H1 (cell line): Measurements from ENCODE around the gene UQCRFS1. TPM values are rescaled to one million over a fixed set of nuclear protein-coding genes. Genes with fewer than 3 reads are reported as not detected.

Experiments used
- CTCF ChIA-PET: fragments of 300-600 bp; sonication (Branson Sonifier 250); formaldehyde crosslinking; loops from one replicate; lab custom pipeline; 2021; ENCODE audit not compliant: partially characterized antibody; lab: Charles Lee
- POLR2A ChIA-PET: fragments of 300-600 bp; sonication (Branson Sonifier 250); formaldehyde crosslinking; loops from one replicate; lab custom pipeline; 2021; ENCODE audit warnings: inconsistent platforms; ENCODE audit not compliant: partially characterized antibody; lab: Charles Lee
- DNase-seq, 2 experiments: peaks; one replicate each; pipeline versions ENCODE4 v3.0.0 to v3.0.0-alpha.2; 2010 to 2022; ENCODE audit warnings: low spot score in 2 of 2, low read depth in 1 of 2, mixed read lengths in 1 of 2
- FAIRE-seq: peaks from 2 replicates; lab custom pipeline; 2011; peaks lifted over from hg19 to GRCh38; lab: Jason Lieb, UNC
- H2AFZ ChIP-seq: 2 replicates; pipeline ENCODE4 v1.8.1; 2012; ENCODE audit warnings: low read length, inconsistent platforms
- H2AK5ac ChIP-seq: 2 replicates; pipeline ENCODE4 v1.6.1; 2013; ENCODE audit warnings: low read depth, low read length
- H2BK120ac ChIP-seq: replicated peaks from 2 replicates; pipeline ENCODE3; 2013; ENCODE audit warnings: low read depth, low read length, inconsistent platforms
- H2BK12ac ChIP-seq: 2 replicates; pipeline ENCODE4 v1.6.1; 2013; ENCODE audit warnings: low read depth, low read length
- H2BK15ac ChIP-seq: 2 replicates; pipeline ENCODE4 v1.6.1; 2013; ENCODE audit warnings: low read length
- H2BK20ac ChIP-seq: 2 replicates; pipeline ENCODE4 v1.6.1; 2013; ENCODE audit warnings: low read length
- H2BK5ac ChIP-seq: 2 replicates; pipeline ENCODE4 v1.6.1; 2013; ENCODE audit warnings: low read depth, low read length
- H3K14ac ChIP-seq: 2 replicates; pipeline ENCODE4 v1.6.1; 2013; ENCODE audit warnings: inconsistent platforms; ENCODE audit not compliant: insufficient read length
- H3K18ac ChIP-seq: 2 replicates; pipeline ENCODE4 v1.6.1; 2013; ENCODE audit warnings: low read length; ENCODE audit errors: extremely low read depth
- H3K23ac ChIP-seq: 2 replicates; pipeline ENCODE4 v1.6.1; 2013; ENCODE audit warnings: inconsistent platforms; ENCODE audit not compliant: insufficient read length
- H3K23me2 ChIP-seq: 2 replicates; pipeline ENCODE4 v1.6.1; 2013; ENCODE audit warnings: low read depth, low read length
- H3K27ac ChIP-seq: 2 replicates; pipeline ENCODE4 v1.6.1; 2011; ENCODE audit warnings: low read depth, low read length, inconsistent platforms
- H3K27me3 ChIP-seq, 4 experiments: replicated peaks in 1 of 4; 1 replicate in 1 of 4; 2 replicates in 3 of 4; pipeline versions ENCODE4 v1.6.1 to v1.8.1; 2011 to 2013; ENCODE audit warnings: low read length in 3 of 4, mild to moderate bottlenecking in 3 of 4, inconsistent platforms in 2 of 4, mixed read lengths in 2 of 4, moderate library complexity in 1 of 4; ENCODE audit not compliant: control insufficient read depth in 3 of 4, insufficient read depth in 3 of 4; ENCODE audit errors: extremely low read depth in 1 of 4
- H3K36me3 ChIP-seq, 4 experiments: 2 replicates each; pipeline versions ENCODE4 v1.6.1 to v1.8.1; 2011 to 2013; ENCODE audit warnings: mild to moderate bottlenecking in 4 of 4, low read length in 3 of 4, moderate library complexity in 2 of 4, control low read depth in 1 of 4, inconsistent platforms in 1 of 4; ENCODE audit not compliant: insufficient read depth in 4 of 4, control insufficient read depth in 2 of 4
- H3K4ac ChIP-seq: replicated peaks from 2 replicates; pipeline ENCODE3; 2013; ENCODE audit warnings: low read length, low read depth, mixed read lengths, inconsistent platforms; ENCODE audit not compliant: insufficient read length
- H3K4me1 ChIP-seq, 4 experiments: replicated peaks in 1 of 4; 1 replicate in 1 of 4; 2 replicates in 3 of 4; pipeline versions ENCODE4 v1.6.1 to v1.8.1; 2011 to 2013; ENCODE audit warnings: low read length in 3 of 4, inconsistent platforms in 2 of 4, mixed read lengths in 1 of 4; ENCODE audit not compliant: insufficient read depth in 4 of 4, control insufficient read depth in 3 of 4
- H3K4me2 ChIP-seq, 2 experiments: 2 replicates each; pipeline versions ENCODE4 v1.6.1 to v1.8.1; 2011 to 2013; ENCODE audit warnings: low read depth in 2 of 2, low read length in 2 of 2, control low read depth in 1 of 2, inconsistent platforms in 1 of 2, mild to moderate bottlenecking in 1 of 2; ENCODE audit not compliant: insufficient read depth in 1 of 2
- H3K4me3 ChIP-seq, 4 experiments: fragments of 200-600, 300-600 bp in 1 of 4; sonication (generic), shearing (Covaris generic), sonication (Bioruptor Twin) in 1 of 4; 2 replicates each; pipeline versions ENCODE4 v1.5.1 to v1.8.1; 2011 to 2016; ENCODE audit warnings: low read length in 4 of 4, low read depth in 3 of 4, control low read depth in 2 of 4, inconsistent platforms in 2 of 4, mild to moderate bottlenecking in 2 of 4, mixed read lengths in 1 of 4, moderate library complexity in 1 of 4; ENCODE audit not compliant: insufficient read depth in 2 of 4; ENCODE audit errors: extremely low read depth in 1 of 4
- H3K56ac ChIP-seq: replicated peaks from 2 replicates; pipeline ENCODE3; 2013; ENCODE audit warnings: low read depth, mild to moderate bottlenecking, mixed read lengths, low read length, inconsistent platforms; ENCODE audit not compliant: insufficient read length
- H3K79me1 ChIP-seq: 2 replicates; pipeline ENCODE4 v1.6.1; 2013; ENCODE audit warnings: low read depth, low read length, control low read depth
- H3K79me2 ChIP-seq, 2 experiments: 2 replicates each; pipeline versions ENCODE4 v1.6.1 to v1.8.1; 2012 to 2013; ENCODE audit warnings: low read length in 2 of 2, mild to moderate bottlenecking in 2 of 2, inconsistent platforms in 1 of 2; ENCODE audit not compliant: insufficient read depth in 2 of 2, control insufficient read depth in 1 of 2
- H3K9ac ChIP-seq, 4 experiments: replicated peaks in 1 of 4; 1 replicate in 1 of 4; 2 replicates in 3 of 4; pipeline versions ENCODE4 v1.6.1 to v1.8.1; 2011 to 2013; ENCODE audit warnings: low read depth in 3 of 4, low read length in 3 of 4, control low read depth in 2 of 4, mild to moderate bottlenecking in 2 of 4, moderate library complexity in 2 of 4, inconsistent platforms in 1 of 4; ENCODE audit errors: extremely low read depth in 1 of 4
- H3K9me3 ChIP-seq, 2 experiments: 2 replicates each; pipeline versions ENCODE4 v1.6.1 to v1.8.1; 2012 to 2013; ENCODE audit warnings: mild to moderate bottlenecking in 2 of 2, moderate library complexity in 2 of 2, control low read depth in 1 of 2, inconsistent platforms in 1 of 2, low read depth in 1 of 2, low read length in 1 of 2, mixed read lengths in 1 of 2; ENCODE audit not compliant: insufficient read depth in 2 of 2
- H4K20me1 ChIP-seq, 2 experiments: replicated peaks in 1 of 2; 2 replicates each; pipeline versions ENCODE3 to v1.8.1; 2011 to 2013; ENCODE audit warnings: inconsistent platforms in 2 of 2, low read length in 2 of 2, mild to moderate bottlenecking in 1 of 2; ENCODE audit not compliant: insufficient read depth in 2 of 2, control insufficient read depth in 1 of 2
- H4K5ac ChIP-seq: 2 replicates; pipeline ENCODE4 v1.6.1; 2013; ENCODE audit warnings: low read length, low read depth, mixed read lengths, inconsistent platforms; ENCODE audit not compliant: insufficient read length
- H4K8ac ChIP-seq: 2 replicates; pipeline ENCODE4 v1.8.0; 2013; ENCODE audit warnings: mild to moderate bottlenecking, moderate library complexity, low read length, inconsistent platforms; ENCODE audit not compliant: insufficient read depth; ENCODE audit errors: extremely low read depth
- H4K91ac ChIP-seq: replicated peaks from 2 replicates; pipeline ENCODE3; 2013; ENCODE audit warnings: low read length, mixed read lengths, inconsistent platforms; ENCODE audit not compliant: insufficient read length
- BACH1 ChIP-seq: IDR thresholded peaks from 2 replicates; pipeline ENCODE4 v1.6.1; 2012; ENCODE audit warnings: low read length, improper control_type of control experiment
- BRCA1 ChIP-seq: IDR thresholded peaks from 2 replicates; pipeline ENCODE4 v1.6.1; 2012; ENCODE audit warnings: low read depth, low read length, improper control_type of control experiment
- EGR1 ChIP-seq: IDR thresholded peaks from 2 replicates; pipeline ENCODE4 v1.6.1; 2011; ENCODE audit warnings: low read depth, low read length, borderline replicate concordance
- EZH2 ChIP-seq: fragments of 200-600 bp; sonication (generic); IDR thresholded peaks from 2 replicates; pipeline ENCODE4 v1.7.1; 2012; ENCODE audit warnings: low read depth, mild to moderate bottlenecking, moderate library complexity, low read length, inconsistent platforms; ENCODE audit not compliant: severe bottlenecking
- GABPA ChIP-seq: IDR thresholded peaks from 2 replicates; pipeline ENCODE4 v1.6.1; 2011; ENCODE audit warnings: mild to moderate bottlenecking, low read length, moderate library complexity, borderline replicate concordance; ENCODE audit not compliant: insufficient read depth
- GTF2F1 ChIP-seq: IDR thresholded peaks from 2 replicates; pipeline ENCODE4 v1.6.1; 2012; ENCODE audit warnings: low read depth, low read length, improper control_type of control experiment, borderline replicate concordance
- KDM5A ChIP-seq: fragments of 200-600 bp; IDR thresholded peaks from 2 replicates; pipeline ENCODE4 v1.7.1; 2012; ENCODE audit warnings: mild to moderate bottlenecking, low read length, inconsistent platforms, mixed read lengths
- PHF8 ChIP-seq: fragments of 200-600 bp; sonication (generic); conservative IDR thresholded peaks from 2 replicates; pipeline ENCODE4 v1.7.1; 2012; ENCODE audit warnings: low read depth, mild to moderate bottlenecking, inconsistent platforms, low read length, moderate library complexity
- RFX5 ChIP-seq: IDR thresholded peaks from 2 replicates; pipeline ENCODE4 v1.6.1; 2011; ENCODE audit warnings: low read depth, low read length, improper control_type of control experiment, borderline replicate concordance
- SIX5 ChIP-seq: IDR thresholded peaks from 2 replicates; pipeline ENCODE4 v1.6.1; 2011; ENCODE audit warnings: mild to moderate bottlenecking, low read depth, low read length
- TAF1 ChIP-seq: IDR thresholded peaks from 2 replicates; pipeline ENCODE4 v1.6.1; 2011; ENCODE audit warnings: mild to moderate bottlenecking, low read depth, low read length
- TEAD4 ChIP-seq: IDR thresholded peaks from 2 replicates; pipeline ENCODE4 v1.6.1; 2012; ENCODE audit warnings: low read depth, low read length, inconsistent platforms, mixed read lengths
- YY1 ChIP-seq: IDR thresholded peaks from 2 replicates; pipeline ENCODE4 v1.6.1; 2011; ENCODE audit warnings: low read depth, mild to moderate bottlenecking, low read length
- WGBS, 2 experiments: shearing (Covaris generic) in 1 of 2; methylation state at CpG; one replicate each; pipeline versions ENCODE4 v1.1.6 to v1.1.7; 2013 to 2015; ENCODE audit warnings: low lambda C conversion rate in 2 of 2, mixed read lengths in 2 of 2, inconsistent platforms in 1 of 2, low coverage in 1 of 2, missing lambda C conversion rate in 1 of 2; ENCODE audit not compliant: insufficient replicate concordance in 2 of 2, insufficient coverage in 1 of 2, insufficient read length in 1 of 2; ENCODE audit errors: extremely low coverage in 1 of 2, missing lambda C conversion rate in 1 of 2; 5-methylcytosine and 5-hydroxymethylcytosine counted together
- polyA plus RNA-seq, 7 experiments: library from polyadenylated mRNA; depleted of rRNA in 3 of 7; stranded (reverse) in 5 of 7; unstranded in 2 of 7; fragments of >200 nt in 5 of 7; fragments of 200-250 nt in 2 of 7; gene quantifications; 1 replicate in 5 of 7; 2 replicates in 1 of 7; 4 replicates in 1 of 7; pipeline versions ENCODE4 v1.2.1 to v1.2.3, GENCODE V29; 2011 to 2013; ENCODE audit warnings: missing spikeins in 2 of 7, mixed read lengths in 2 of 7
- total RNA-seq: library from RNA; stranded (reverse); fragmentation: NEBNext Ultra II Directional; extraction: Animal tissue kit (Norgen Biotek cat#: 25700); gene quantifications from 2 replicates; pipeline ENCODE4 v1.2.1, GENCODE V29; 2021
- TF ChIP-seq, protein P1 (sequence below): IDR thresholded peaks from 2 replicates; pipeline ENCODE4 v1.6.1; 2011; ENCODE audit warnings: low read length, improper control_type of control experiment

Gene UQCRFS1
- total and polyA plus RNA-seq, 2 of the 8 experiments (the other 6 are each of a cell fraction or from before 2014, with no cell fraction given), result 52.4 to 59.1 TPM

DNA sequence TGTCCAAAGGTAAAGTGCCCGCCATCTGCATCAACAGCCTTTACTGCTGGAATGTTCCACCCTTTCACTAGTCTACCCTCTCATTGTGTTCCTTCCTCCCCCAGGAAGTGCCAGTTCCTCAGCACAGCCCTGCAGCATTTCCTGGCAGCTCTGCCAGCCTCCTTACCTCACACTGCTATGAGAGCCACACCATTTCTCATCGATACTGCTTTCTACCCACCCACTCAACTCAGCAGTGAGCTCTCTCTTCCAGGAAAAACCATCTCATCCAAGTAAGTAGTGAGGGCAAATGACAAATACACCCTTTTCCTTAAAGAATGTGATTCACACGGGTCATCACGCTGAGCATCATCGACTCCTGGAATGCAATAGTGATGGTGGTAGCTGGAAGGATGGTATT, 19.8 kb downstream of the UQCRFS1 start:
- 88% methylated on average over 5 of the region's 5 CpGs; no CpG with 5 or more reads in 1 of the 2 experiments for whole genome bisulfite sequencing, 2 experiments
- DNase-seq, result no peak
- no peak overlapping the region for H3K9ac ChIP-seq
- no peak for FAIRE-seq
- no peak overlapping the region; the same call in 1 of the 2 replicates for H2BK15ac ChIP-seq
- no peak overlapping the region for H2AFZ ChIP-seq
- no peaks in the 10 kb centered on the region for H3K79me2 ChIP-seq
- H3K18ac ChIP-seq, result no peak overlapping the region
- H2AK5ac ChIP-seq, result no peak overlapping the region
- H3K27me3 ChIP-seq, result no peaks in the 10 kb centered on the region
- ChIA-PET POLR2A (interaction anchor here (1.4 kb wide), 1 partner anchor 11 kb away, joined by 6 read pairs; no protein-coding TSS in a partner anchor), CTCF (interaction anchor here (0.6 to 3.5 kb wide), 7 partner anchors 9 to 295 kb away, joined by 3 to 10 read pairs (median 3); no protein-coding TSS in a partner anchor)
- H3K56ac ChIP-seq, result no peak overlapping the region
- no peaks in the 10 kb centered on the region for H3K79me1 ChIP-seq
- no peak overlapping the region for H3K4ac ChIP-seq
- H4K20me1 ChIP-seq, result no peaks in the 10 kb centered on the region
- no peak overlapping the region for H3K4me3 ChIP-seq
- H2BK5ac ChIP-seq, result no peak overlapping the region
- no peaks in the 10 kb centered on the region; a peak in 1 of 4 replicates for H3K9me3 ChIP-seq
- no peak overlapping the region for H3K4me2 ChIP-seq
- H3K23me2 ChIP-seq, result no peaks in the 10 kb centered on the region
- no peak overlapping the region for H4K8ac ChIP-seq
- H3K27ac ChIP-seq, result no peak overlapping the region
- H3K36me3 ChIP-seq, result no peaks in the 10 kb centered on the region
- no peak overlapping the region; the same call in 1 of the 2 replicates for H2BK12ac ChIP-seq
- no peak overlapping the region for H3K23ac ChIP-seq
- no peak overlapping the region for H4K91ac ChIP-seq
- no peak overlapping the region for H2BK120ac ChIP-seq
- no peak overlapping the region for H3K14ac ChIP-seq
- H4K5ac ChIP-seq, result no peak overlapping the region
- no peak overlapping the region for H2BK20ac ChIP-seq
- peaks cover 2 to 6% (median 4%) of the 10 kb centered on the region in 4 experiments; a peak in 6 of 7 replicates for H3K4me1 ChIP-seq
- no peak for TF ChIP-seq RFX5
- TF ChIP-seq EZH2, result no peak
- TF ChIP-seq, protein P1, sequence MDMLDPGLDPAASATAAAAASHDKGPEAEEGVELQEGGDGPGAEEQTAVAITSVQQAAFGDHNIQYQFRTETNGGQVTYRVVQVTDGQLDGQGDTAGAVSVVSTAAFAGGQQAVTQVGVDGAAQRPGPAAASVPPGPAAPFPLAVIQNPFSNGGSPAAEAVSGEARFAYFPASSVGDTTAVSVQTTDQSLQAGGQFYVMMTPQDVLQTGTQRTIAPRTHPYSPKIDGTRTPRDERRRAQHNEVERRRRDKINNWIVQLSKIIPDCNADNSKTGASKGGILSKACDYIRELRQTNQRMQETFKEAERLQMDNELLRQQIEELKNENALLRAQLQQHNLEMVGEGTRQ, result no peak
- no peak for TF ChIP-seq YY1
- no peak for TF ChIP-seq BACH1
- TF ChIP-seq TAF1, result no peak
- TF ChIP-seq GABPA, result no peak
- no peak for TF ChIP-seq SIX5
- TF ChIP-seq TEAD4, result no peak
- TF ChIP-seq BRCA1, result no peak
- TF ChIP-seq KDM5A, result no peak
- TF ChIP-seq PHF8, result no peak
- TF ChIP-seq EGR1, result no peak
- TF ChIP-seq GTF2F1, result no peak
